ENCODE measurements around the gene FRYL. TPM values are rescaled to one million over a fixed set of nuclear protein-coding genes. Genes with fewer than 3 reads are reported as not detected.
A peak's percentile ranks its signal among the peaks of the same experiment; 100 is the strongest.

FRYL gene
- total RNA-seq, 3 donors from 2014 or later, result 205 to 416 (median 330) TPM

DNA sequence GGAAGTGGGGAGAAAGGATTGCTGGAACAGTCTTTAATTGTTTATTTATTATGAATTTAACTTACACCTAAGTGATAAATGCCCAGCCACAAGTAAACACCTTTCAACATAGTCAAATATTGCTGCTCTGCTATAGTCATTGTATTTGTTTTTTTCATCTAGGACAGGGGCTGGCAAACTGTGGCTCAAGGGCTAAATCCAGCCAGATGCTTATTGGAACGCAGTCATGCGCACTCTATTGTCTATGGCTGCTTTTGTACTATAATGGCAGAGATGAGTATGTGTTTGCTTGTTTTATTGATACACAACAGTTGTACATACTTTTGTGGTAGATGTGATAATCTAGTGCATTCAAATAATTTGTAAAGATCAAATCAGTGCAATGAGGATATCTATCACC lies 194.7 kb downstream of the FRYL start:
- H3K4me3 ChIP-seq, result no peak overlapping the region
- H3K4me1 ChIP-seq (ENCODE audit: low read depth), result no peaks in the 10 kb centered on the region
- no peaks in the 10 kb centered on the region for H3K36me3 ChIP-seq (ENCODE audit: low read depth)
- DNase-seq (no peak), ATAC-seq (no peak)
- TF ChIP-seq, protein P1, sequence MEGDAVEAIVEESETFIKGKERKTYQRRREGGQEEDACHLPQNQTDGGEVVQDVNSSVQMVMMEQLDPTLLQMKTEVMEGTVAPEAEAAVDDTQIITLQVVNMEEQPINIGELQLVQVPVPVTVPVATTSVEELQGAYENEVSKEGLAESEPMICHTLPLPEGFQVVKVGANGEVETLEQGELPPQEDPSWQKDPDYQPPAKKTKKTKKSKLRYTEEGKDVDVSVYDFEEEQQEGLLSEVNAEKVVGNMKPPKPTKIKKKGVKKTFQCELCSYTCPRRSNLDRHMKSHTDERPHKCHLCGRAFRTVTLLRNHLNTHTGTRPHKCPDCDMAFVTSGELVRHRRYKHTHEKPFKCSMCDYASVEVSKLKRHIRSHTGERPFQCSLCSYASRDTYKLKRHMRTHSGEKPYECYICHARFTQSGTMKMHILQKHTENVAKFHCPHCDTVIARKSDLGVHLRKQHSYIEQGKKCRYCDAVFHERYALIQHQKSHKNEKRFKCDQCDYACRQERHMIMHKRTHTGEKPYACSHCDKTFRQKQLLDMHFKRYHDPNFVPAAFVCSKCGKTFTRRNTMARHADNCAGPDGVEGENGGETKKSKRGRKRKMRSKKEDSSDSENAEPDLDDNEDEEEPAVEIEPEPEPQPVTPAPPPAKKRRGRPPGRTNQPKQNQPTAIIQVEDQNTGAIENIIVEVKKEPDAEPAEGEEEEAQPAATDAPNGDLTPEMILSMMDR (IDR thresholded peaks at IDR 0.05), result no peak
- intact Hi-C loops (cut with DNase I, micrococcal nuclease), result no loop called here
- H3K9me3 ChIP-seq, result no peaks in the 10 kb centered on the region

DNA sequence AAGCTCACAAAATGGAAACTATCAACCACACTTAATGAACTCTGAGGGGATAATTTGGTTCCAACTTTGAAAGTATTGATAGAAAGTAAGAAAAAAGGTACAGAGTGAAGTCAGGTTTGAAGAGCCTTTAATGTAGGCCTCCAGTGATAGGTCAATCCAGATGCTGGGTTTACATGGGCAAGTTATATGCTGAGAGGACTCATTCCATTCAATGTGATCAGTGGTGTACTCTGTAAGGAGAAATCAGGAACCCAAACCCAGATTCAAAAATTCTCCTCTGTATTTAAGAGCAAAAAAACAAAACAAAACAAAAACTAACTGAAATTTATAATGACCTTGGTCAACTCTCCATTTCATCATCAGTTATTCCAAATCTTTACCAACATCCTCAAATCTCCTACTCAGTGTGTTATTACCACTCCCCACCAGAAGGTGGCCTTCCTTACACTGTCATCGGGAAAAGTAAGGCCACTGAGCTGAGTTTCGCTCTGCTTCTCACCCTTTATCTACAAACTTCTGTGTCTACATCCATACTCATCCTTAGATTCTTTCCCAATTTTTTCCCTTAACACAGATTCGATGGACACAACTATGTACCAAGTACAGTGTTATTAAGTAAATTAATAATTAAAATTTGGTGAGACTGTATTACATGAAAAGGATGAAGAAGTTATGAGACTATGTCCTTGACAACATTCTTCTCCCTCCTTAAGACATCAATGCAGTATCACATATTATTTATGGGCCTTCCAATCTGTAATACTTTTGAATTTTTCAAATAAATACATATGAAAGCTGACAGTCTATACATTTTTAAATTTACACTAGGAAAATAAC lies 201.7 kb downstream of the FRYL start:
- peak; percentile 96 for ATAC-seq
- Histone ChIP-seq H3K36me3 (ENCODE audit: low read depth) (no peaks in the 10 kb centered on the region), H3K4me3 (no peak overlapping the region), H3K4me1 (ENCODE audit: low read depth) (no peaks in the 10 kb centered on the region), H3K9me3 (no peaks in the 10 kb centered on the region)
- peak in 1 of 3 donors; percentile 87 for DNase-seq
- TF ChIP-seq, protein P1 (IDR thresholded peaks at IDR 0.05), result peak; percentile 77
- intact Hi-C loops (cut with DNase I, micrococcal nuclease), result loop anchor here in 1 of 2 donors (5.0 kb wide), 1 partner anchor 384 kb away; no protein-coding TSS in a partner anchor

DNA sequence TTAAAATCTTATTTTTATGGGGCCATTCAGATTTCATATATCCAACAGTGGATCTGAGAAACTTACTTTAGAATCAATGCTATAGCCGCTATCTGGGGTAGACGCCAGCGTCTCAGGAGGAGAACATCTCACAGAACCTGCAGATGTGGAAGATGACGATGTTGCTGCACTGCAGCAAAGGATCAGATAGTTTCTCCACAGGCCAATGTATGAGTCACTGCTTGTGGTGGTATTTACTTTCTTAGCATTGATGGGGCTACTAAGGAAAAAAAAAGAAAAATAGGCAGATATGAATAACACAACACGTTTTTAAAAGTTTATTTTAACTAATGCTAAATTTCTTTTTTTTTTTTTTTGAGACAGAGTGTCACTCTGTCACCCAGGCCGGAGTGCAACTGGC lies 204.1 kb downstream of the FRYL start:
- intact Hi-C loops (cut with DNase I, micrococcal nuclease), result loop anchor here in 1 of 2 donors (5.0 kb wide), 1 partner anchor 386 kb away; no protein-coding TSS in a partner anchor
- ATAC-seq (no peak), DNase-seq (no peak)
- no peaks in the 10 kb centered on the region for H3K36me3 ChIP-seq (ENCODE audit: low read depth)
- no peak overlapping the region for H3K4me3 ChIP-seq
- TF ChIP-seq, protein P1 (IDR thresholded peaks at IDR 0.05), result no peak
- H3K4me1 ChIP-seq (ENCODE audit: low read depth), result no peaks in the 10 kb centered on the region
- no peaks in the 10 kb centered on the region for H3K9me3 ChIP-seq

DNA sequence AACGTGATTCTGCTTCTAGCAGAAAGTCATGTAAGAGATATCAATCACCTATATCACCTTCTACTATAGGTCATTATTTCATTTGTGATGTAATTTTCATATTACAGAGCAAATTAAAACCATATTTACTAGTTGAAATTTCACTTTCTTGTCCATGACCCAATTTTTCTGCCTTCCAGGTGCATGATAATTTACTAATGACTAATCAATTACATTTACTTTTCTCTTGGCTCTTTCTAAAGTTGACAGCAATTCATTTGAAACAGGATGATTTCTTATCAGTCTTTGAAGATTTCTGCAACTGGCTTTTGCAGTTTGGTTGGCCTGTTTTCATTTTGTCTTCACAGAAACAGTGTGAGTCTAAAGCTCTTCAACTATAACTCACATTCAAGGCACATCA lies 208.6 kb downstream of the FRYL start:
- intact Hi-C loops (cut with DNase I, micrococcal nuclease), result no loop called here

DNA sequence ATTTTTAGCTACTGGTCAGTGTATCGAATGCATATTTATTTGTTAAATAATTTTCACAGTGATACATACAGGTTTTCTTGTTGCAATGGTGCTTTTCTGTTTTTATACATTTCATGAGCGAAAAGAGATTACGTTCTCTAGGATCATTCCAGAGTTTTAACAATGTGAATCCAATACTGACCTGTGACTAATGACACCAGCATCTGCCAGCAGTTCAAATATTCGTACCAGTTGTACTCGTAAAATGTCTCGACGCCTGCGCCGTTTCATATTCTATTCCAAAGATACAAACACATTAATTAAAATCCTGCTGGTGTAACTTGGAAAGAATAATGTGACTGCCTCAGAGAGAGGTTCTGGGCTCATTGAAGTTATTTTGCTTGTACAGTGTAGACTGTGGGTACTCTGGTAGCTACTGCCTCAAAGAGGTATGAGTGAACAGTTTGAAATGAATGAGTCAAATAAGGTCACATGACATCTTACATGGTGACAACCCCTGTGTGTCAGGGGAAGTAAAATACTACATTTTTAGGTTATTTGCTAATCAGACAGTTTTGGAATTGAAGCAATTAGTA lies 209.3 kb downstream of the FRYL start:
- no peak for ATAC-seq
- intact Hi-C loops (cut with DNase I, micrococcal nuclease), result no loop called here
- Histone ChIP-seq H3K4me1 (ENCODE audit: low read depth) (no peaks in the 10 kb centered on the region), H3K9me3 (no peaks in the 10 kb centered on the region), H3K4me3 (no peak overlapping the region), H3K36me3 (ENCODE audit: low read depth) (peaks cover 10% of the 10 kb centered on the region)
- TF ChIP-seq, protein P1 (IDR thresholded peaks at IDR 0.05), result no peak
- no peak for DNase-seq

More for the DNA sequence above, 208.6 kb downstream of the FRYL start:
- DNase-seq (no peak), ATAC-seq (no peak)
- no peaks in the 10 kb centered on the region for H3K4me1 ChIP-seq (ENCODE audit: low read depth)
- no peaks in the 10 kb centered on the region for H3K9me3 ChIP-seq
- H3K36me3 ChIP-seq (ENCODE audit: low read depth), result peaks cover 10% of the 10 kb centered on the region
- TF ChIP-seq, protein P1 (IDR thresholded peaks at IDR 0.05), result no peak
- no peak overlapping the region for H3K4me3 ChIP-seq
